Posterior vena cava (tissue), 2 donors: ENCODE results near the gene ZC3H7A. TPM values are rescaled to one million over a fixed set of nuclear protein-coding genes. Genes with fewer than 3 reads are reported as not detected.

ENCODE experiments used
- DNase-seq: peaks from one replicate; pipeline ENCODE4 v3.0.0-alpha.2; 2020; ENCODE audit warnings: low spot score
- intact Hi-C, 2 donors: fragments of 100-400 bp; cut with DNase I; formaldehyde crosslinking; loops; one replicate each; pipeline versions ENCODE4 v1.14.1 to v1.14.2; 2022 to 2023
- total RNA-seq, 2 donors: library from RNA; stranded (reverse); fragmentation: NEBNext Ultra II Directional; extraction: Animal tissue kit (Norgen Biotek cat#: 25700); gene quantifications; one replicate each; pipeline ENCODE4 v1.2.1, GENCODE V29; 2021
- donor health status: DM: yes; HTN: yes; CAD: no.
- donor health status: DM: yes; HTN: yes; CAD: no.

ZC3H7A gene
- total RNA-seq, 2 donors from 2014 or later, result 51.2 to 60.9 TPM

DNA sequence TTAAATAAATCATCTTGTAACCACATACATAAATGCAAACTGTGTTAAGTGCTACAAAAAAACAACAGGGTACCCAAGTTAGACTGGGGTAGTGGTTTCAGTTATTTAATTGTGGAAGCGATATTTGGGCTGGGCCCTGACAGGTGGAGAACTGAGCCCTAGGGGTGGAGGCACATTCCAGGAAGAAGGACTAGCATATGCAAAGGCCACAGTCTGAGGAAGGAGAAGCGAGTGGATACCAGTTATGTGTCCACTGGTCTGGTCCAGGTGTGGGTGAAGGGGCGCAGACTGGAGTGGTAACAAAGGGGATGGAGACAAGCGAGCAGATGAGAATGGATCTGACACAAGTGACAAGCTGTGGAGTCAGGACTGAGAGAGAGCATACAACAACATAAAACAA is 77.3 kb downstream of the ZC3H7A start:
- intact Hi-C loops, result loop anchor here (10.0 kb wide), 2 partner anchors 185 to 325 kb away; no protein-coding TSS in a partner anchor
- no peak for DNase-seq

DNA sequence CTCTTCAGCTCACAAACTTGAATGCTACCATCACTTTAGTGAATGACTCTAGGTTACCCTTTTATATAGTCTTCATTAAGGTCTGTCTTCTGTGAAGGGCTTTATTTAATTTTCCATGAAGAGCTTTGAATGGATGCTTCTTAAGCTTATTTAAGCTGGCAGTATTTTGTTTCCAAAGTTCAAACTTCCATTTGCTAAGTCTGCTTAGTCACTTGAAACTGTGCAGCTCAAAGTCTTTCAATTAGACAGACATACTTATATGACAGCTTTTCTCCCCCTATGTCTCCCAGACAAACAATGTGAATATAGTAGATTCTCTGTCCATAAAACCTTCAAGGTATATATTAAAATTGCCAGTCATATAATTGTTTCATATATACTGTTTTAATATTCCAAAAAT is 77.9 kb downstream of the ZC3H7A start:
- DNase-seq, result no peak
- intact Hi-C loops, result loop anchor here (10.0 kb wide), 2 partner anchors 184 to 324 kb away; no protein-coding TSS in a partner anchor

DNA sequence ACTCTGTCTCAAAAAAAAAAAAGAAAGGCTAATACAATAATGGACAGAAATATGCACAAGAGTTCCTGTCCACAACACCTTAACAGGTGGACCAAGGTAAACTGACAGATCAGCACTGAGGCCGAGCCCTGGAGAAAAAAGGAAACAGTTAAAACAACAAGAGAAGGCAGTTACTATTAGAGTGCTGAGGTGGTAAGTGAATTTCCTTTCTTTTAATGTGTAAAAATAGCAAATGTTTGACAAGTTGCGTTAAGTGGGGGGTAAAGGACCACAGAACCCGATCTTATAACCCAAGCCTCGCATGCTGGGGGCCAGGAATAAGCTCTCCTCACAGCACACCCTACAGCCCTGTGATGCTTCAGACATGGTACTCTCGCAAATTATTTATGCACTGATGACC is 79.2 kb downstream of the ZC3H7A start:
- intact Hi-C loops, result loop anchor here (10.0 kb wide), 2 partner anchors 183 to 323 kb away; no protein-coding TSS in a partner anchor
- no peak for DNase-seq

DNA sequence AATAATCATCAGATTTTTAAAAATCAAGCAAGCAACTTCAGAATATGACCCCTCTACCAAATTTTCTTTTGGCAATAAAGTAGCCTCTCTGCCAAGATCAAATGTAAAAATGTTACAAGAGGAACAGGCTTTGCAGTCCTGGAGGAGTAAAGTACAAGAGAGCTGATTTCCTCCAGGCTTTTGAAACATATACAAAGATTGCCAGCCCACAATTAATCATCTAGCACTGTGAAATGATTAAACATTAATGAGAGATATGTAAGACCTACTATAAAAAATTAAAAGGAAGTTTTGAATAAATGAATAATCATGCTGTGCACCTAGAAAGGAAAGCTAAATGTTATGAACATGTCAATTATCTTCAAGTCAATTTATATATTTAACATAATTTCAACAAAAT is 80.7 kb downstream of the ZC3H7A start:
- no peak for DNase-seq
- intact Hi-C loops, result loop anchor here (10.0 kb wide), 2 partner anchors 182 to 322 kb away; no protein-coding TSS in a partner anchor

DNA sequence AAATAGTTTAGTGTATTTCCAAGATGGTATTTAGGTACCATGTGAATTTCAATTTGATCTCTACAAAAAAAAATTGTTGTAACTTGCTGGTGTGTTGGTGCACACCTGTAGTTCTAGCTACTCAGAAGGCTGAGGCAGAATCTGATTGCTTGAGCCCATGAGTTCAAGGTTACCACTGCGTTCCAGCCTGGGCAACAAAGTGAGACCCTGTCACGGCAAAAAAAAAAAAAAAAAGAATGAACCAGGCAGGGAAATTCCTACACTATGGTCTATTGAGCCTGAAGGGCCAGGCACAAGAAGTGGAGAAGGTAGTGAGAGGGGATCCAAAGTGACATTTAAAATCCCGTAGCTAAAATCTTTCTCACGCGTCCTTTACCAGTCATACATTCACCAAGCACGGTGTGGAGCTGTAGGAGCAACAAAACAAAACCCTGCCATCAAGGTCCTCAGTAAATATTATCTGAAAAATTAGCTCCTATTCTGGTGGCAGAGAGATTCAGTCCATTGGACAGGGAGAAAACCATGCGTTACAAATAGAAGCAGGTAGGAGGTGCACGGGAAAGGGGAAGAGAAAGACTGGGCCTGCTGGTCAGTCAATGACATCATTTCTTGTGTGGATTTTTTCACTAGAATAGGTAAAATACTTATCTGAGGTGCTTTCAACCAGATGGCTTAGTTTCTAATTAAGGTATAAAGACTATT is 81.7 kb downstream of the ZC3H7A start:
- no peak for DNase-seq
- intact Hi-C loops, result loop anchor here (10.0 kb wide), 2 partner anchors 181 to 321 kb away; no protein-coding TSS in a partner anchor

- intact Hi-C loops, result loop anchor here (5.0 to 10.0 kb wide), 3 partner anchors 177 to 317 kb away; no protein-coding TSS in a partner anchor
- DNase-seq, result no peak
Observed at GRCh38 chr16:11712122-11712521, 84.9 kb downstream of the ZC3H7A start.

GRCh38 chr16:11711662-11712061 is 85.4 kb downstream of the ZC3H7A start:
- DNase-seq, result no peak
- intact Hi-C loops, result loop anchor here (5.0 to 10.0 kb wide), 3 partner anchors 177 to 317 kb away; no protein-coding TSS in a partner anchor

GRCh38 chr16:11708421-11708820 is 88.6 kb downstream of the ZC3H7A start:
- intact Hi-C loops, result no loop called here
- no peak for DNase-seq

GRCh38 chr16:11707679-11708197 is 89.3 kb downstream of the ZC3H7A start:
- no peak for DNase-seq
- intact Hi-C loops, result no loop called here

DNA sequence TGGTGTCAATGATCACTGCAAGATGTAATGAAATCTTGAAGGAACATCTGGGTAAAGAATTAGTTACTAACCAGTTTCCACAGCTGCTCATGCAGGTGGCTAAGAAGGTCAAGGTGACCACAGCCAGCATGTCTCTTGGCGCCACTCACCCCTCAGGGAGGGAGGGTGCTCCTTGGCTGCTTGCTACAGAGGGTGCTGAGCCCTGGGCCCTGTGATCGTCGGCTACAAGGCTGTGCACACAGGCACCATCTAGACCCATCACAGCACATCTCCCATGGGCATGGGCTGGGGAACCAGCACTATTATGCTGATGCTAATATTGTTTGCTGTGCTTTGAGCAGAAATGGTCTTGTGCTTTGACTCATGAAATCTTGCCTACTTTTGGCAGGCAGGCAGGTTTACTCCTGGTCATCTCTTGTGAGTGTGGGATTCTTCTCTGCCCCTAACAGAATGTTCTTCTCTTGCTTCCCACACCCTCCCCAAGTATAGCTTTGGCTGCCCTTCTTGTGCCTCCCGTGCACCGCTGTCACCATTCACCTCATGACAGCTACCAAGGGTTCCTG is 90.8 kb downstream of the ZC3H7A start:
- no peak for DNase-seq
- intact Hi-C loops, result no loop called here

DNA sequence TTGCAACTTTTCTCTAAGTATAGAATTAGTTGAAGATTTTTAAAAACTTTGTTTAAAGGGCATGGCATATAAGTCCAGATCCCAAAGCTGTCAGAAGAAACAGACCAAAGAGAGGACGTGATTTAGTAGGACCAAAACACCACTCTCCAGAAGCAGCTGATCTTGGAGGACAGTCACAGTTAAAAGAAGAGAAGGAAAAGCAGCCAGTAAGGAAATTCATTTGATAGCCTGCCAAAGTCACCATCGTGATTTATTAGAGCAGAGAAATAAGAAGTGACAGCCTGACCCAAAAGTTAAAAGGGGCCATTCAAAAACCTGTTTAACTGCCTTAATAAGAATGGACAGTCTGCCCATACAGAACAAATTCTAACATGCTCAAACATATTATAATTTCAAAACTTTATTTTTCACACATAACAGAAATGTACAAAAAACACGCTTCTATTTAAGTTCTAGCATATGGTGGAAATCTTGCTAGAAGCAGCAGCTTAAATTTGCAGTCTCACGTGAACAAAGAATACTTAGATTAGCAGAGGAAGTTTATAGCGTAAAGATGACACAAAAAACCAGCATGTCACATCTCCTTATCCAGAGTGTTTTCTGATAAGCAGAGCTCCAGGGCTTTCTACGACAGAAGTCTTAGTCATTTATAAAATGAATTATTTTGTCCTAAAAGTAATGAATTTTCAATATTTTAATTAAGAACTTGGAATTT is 91.6 kb downstream of the ZC3H7A start:
- no peak for DNase-seq
- intact Hi-C loops, result no loop called here

Other genes with a start within 250 kb of the ZC3H7A start
- 10 to 100 TPM; 70.0 to 76.4 TPM for gene LITAF, start 210.3 kb downstream of the ZC3H7A start, total RNA-seq
- gene SNN, start 128.8 kb downstream of the ZC3H7A start, total RNA-seq, result 10 to 100 TPM; 17.9 to 19.7 TPM
- 10 to 100 TPM; 32.9 to 34.4 TPM for gene TXNDC11, start 54.4 kb downstream of the ZC3H7A start, total RNA-seq
- gene RSL1D1, start 54.3 kb upstream of the ZC3H7A start, total RNA-seq, result 10 to 100 TPM; 93.4 to 95.1 TPM
- 10 to 100 TPM; 76.2 to 77.2 TPM for gene GSPT1, start 118.7 kb upstream of the ZC3H7A start, total RNA-seq
- 10 to 100 TPM in 1 of 2 donors, 1 to 10 TPM in 1; 5.1 to 10.3 TPM for gene NPIPB2, start 144.8 kb upstream of the ZC3H7A start, total RNA-seq
- not detected for gene TNFRSF17, start 168.0 kb upstream of the ZC3H7A start, total RNA-seq
- 10 to 100 TPM; 39.7 to 46.3 TPM for gene SNX29, start 179.5 kb upstream of the ZC3H7A start, total RNA-seq